ENCODE data around the gene MMADHC.

MMADHC gene

DNA sequence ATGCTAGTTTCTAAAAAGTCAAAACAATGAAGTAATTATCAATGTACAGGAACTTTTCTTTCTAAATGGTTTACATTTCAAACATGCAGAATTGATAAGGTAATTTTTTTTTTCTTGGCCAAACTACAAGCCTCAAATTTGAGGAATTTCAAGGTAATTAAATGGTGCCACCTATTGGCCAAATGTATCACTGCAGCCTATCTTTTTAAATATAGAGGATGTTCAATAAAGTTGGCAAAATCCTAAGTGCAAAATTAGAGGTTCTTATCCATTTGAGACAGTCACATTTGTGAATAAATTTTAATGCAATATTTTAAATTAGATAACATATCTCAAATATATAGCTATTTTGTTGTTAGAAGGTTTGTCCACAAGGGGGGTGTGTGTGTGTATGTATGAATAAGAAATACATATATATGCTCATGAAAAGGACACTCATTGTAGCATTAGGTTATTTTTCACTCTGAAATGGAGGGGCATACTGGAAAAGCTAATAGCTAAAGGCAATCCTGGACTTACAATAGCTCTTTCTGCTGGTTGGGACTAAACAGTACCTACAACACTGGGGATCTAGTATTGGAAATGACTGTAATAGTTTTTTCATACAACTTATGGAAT lies 26.2 kb downstream of the MMADHC start:
- peak; percentile 42 for DNase-seq (ENCODE audit: low spot score)
- in situ Hi-C loops (cut with MboI; ENCODE audit: low sequenced_read_pairs, unreplicated experiment): loop anchor here (10.0 to 25.0 kb wide), 2 partner anchors 537 to 1574 kb away; no protein-coding TSS in a partner anchor

GRCh38 chr2:149559341-149560068 lies 28.1 kb downstream of the MMADHC start:
- DNase-seq (ENCODE audit: low spot score): no peak
- no peak for TF ChIP-seq CTCF (IDR thresholded peaks at IDR 0.05; ENCODE audit: borderline replicate concordance, control extremely low read depth, extremely low read depth, insufficient read depth, missing control alignments)
- in situ Hi-C loops (cut with MboI; ENCODE audit: low sequenced_read_pairs, unreplicated experiment): loop anchor here (10.0 to 25.0 kb wide), 2 partner anchors 535 to 1572 kb away; no protein-coding TSS in a partner anchor

More for the DNA sequence above, 26.2 kb downstream of the MMADHC start:
- peak; percentile 72 for TF ChIP-seq CTCF (IDR thresholded peaks at IDR 0.05; ENCODE audit: borderline replicate concordance, control extremely low read depth, extremely low read depth, insufficient read depth, missing control alignments)

- DNase-seq (ENCODE audit: low spot score): no peak
- no peak for TF ChIP-seq CTCF (IDR thresholded peaks at IDR 0.05; ENCODE audit: borderline replicate concordance, control extremely low read depth, extremely low read depth, insufficient read depth, missing control alignments)
- in situ Hi-C loops (cut with MboI; ENCODE audit: low sequenced_read_pairs, unreplicated experiment): loop anchor here (25.0 kb wide), 1 partner anchor 1569 kb away; no protein-coding TSS in a partner anchor
These were observed 31.1 kb downstream of the MMADHC start for GRCh38 chr2:149556452-149556851.

GRCh38 chr2:149552830-149553229 lies 34.7 kb downstream of the MMADHC start:
- in situ Hi-C loops (cut with MboI; ENCODE audit: low sequenced_read_pairs, unreplicated experiment): loop anchor here (25.0 kb wide), 1 partner anchor 1566 kb away; no protein-coding TSS in a partner anchor
- DNase-seq (ENCODE audit: low spot score): no peak
- no peak for TF ChIP-seq CTCF (IDR thresholded peaks at IDR 0.05; ENCODE audit: borderline replicate concordance, control extremely low read depth, extremely low read depth, insufficient read depth, missing control alignments)

DNA sequence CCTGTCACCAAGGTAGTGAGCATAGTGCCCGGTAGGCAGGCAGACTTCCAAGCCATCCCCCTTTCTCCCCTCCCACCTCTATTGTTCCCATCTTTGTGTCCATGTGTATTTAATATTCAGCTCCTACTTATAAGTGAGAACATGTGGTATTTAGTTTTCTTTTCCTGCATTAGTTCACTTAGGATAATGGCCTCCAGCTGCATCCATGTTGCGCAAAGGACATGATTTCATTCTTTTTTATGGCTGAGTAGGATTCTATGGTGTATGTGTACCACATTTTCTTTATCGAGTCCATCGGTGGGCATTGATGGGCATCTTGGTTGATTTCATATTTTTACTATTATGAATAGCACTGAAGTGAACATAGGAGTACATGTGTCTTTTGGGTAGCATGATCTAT lies 35.3 kb downstream of the MMADHC start:
- no peak for DNase-seq (ENCODE audit: low spot score)
- no peak for TF ChIP-seq CTCF (IDR thresholded peaks at IDR 0.05; ENCODE audit: borderline replicate concordance, control extremely low read depth, extremely low read depth, insufficient read depth, missing control alignments)
- in situ Hi-C loops (cut with MboI; ENCODE audit: low sequenced_read_pairs, unreplicated experiment): loop anchor here (25.0 kb wide), 1 partner anchor 1565 kb away; no protein-coding TSS in a partner anchor

DNA sequence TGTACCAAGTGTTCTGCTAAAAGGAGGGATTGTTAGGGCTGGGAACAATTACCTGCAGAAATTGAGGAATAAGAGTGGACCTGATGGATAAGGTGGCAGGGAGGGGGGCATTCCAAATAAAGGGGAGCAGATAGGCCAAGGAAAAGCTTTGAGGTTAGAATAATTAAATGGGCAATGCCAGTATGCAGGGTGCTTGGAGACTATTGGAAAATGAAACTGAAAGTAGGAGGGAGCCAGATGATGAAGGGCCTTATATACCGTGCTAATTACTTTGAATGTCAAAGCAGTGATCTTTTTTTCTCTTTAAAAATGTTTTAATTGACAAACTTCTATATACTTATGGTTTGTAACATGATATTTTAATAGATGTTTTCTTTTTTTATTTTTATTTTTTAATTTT lies 42.9 kb downstream of the MMADHC start:
- no peak for TF ChIP-seq CTCF (IDR thresholded peaks at IDR 0.05; ENCODE audit: borderline replicate concordance, control extremely low read depth, extremely low read depth, insufficient read depth, missing control alignments)
- no peak for DNase-seq (ENCODE audit: low spot score)
- in situ Hi-C loops (cut with MboI; ENCODE audit: low sequenced_read_pairs, unreplicated experiment): no loop called here
